Body of pancreas (tissue), 4 donors: ENCODE measurements around the gene TBL1X. TPM values are rescaled to one million over a fixed set of nuclear protein-coding genes. Genes with fewer than 3 reads are reported as not detected.

ENCODE experiments used
- ATAC-seq: fragments of 150-250 bp; one replicate; pipeline ENCODE4 v1.9.1; 2016
- DNase-seq, 4 donors: peaks; one replicate each; pipeline ENCODE4 v3.0.0-alpha.2; 2019
- H3K27ac ChIP-seq, 4 donors: fragments of 200-600 bp; sonication (generic); 1 replicate in 3 of 4; 2 replicates in 1 of 4; pipeline versions ENCODE4 v1.5.1 to v1.6.1; 2016 to 2019; ENCODE audit warnings: mild to moderate bottlenecking in 1 of 4, mixed read lengths in 1 of 4, moderate library complexity in 1 of 4
- H3K27me3 ChIP-seq, 2 donors: fragments of 200-600 bp; sonication (generic); one replicate each; pipeline ENCODE4 v1.6.0; 2016; ENCODE audit warnings: mild to moderate bottlenecking in 1 of 2
- H3K36me3 ChIP-seq, 2 donors: fragments of 200-600 bp; sonication (generic); replicated peaks in 1 of 2; 2 replicates each; pipeline ENCODE4 v1.5.1; 2016; ENCODE audit warnings: low read depth in 2 of 2; ENCODE audit not compliant: insufficient read depth in 1 of 2
- H3K4me1 ChIP-seq: fragments of 200-600 bp; sonication (generic); one replicate; pipeline ENCODE4 v1.6.0; 2016
- H3K4me3 ChIP-seq, 2 donors: fragments of 200-600 bp; sonication (generic); 1 replicate in 1 of 2; 2 replicates in 1 of 2; pipeline ENCODE4 v1.5.1; 2016 to 2019
- H3K9me3 ChIP-seq, 3 donors: fragments of 200-600 bp; sonication (generic); 1 replicate in 2 of 3; 2 replicates in 1 of 3; pipeline ENCODE4 v1.5.1; 2016
- CTCF ChIP-seq, 7 experiments: fragments of 450-650 bp in 4 of 7; fragments of 200-600 bp in 3 of 7; sonication (generic) in 3 of 7; IDR thresholded peaks; one replicate each; pipeline ENCODE4 v1.5.1; 2016 to 2019; ENCODE audit warnings: antibody characterized with exemption in 7 of 7
- POLR2A ChIP-seq, 3 donors: fragments of 450-650 bp; IDR thresholded peaks; one replicate each; pipeline ENCODE4 v1.6.1; 2016; ENCODE audit warnings: antibody characterized with exemption in 3 of 3, mild to moderate bottlenecking in 2 of 3
- WGBS, 2 donors: methylation state at CpG; one replicate each; pipeline ENCODE4 v1.1.5; 2017; 5-methylcytosine and 5-hydroxymethylcytosine counted together
- intact Hi-C: fragments of 100-400 bp; cut with DNase I; formaldehyde crosslinking; loops from one replicate; pipeline ENCODE4 v1.15.1; 2023
- total RNA-seq, 2 donors: library from RNA; depleted of rRNA; stranded (reverse); fragments of >200 nt; gene quantifications; one replicate each; pipeline ENCODE4 v1.1.0, GENCODE V29; 2016

The TBL1X gene
- total RNA-seq, 2 donors from 2014 or later: 7.9 to 16.3 TPM

GRCh38 chrX:9503261-9503660 lies 38.4 kb downstream of the TBL1X start:
- TF ChIP-seq POLR2A (IDR thresholded peaks at IDR 0.05) (no peak), CTCF (IDR thresholded peaks at IDR 0.05) (no peak)
- 83% methylated on average over 8 of the region's 8 CpGs; no CpG with 5 or more reads in 1 of the 2 donors for WGBS, 2 donors
- ATAC-seq: no peak
- H3K4me3 ChIP-seq: no peak overlapping the region
- peaks cover 3% of the 10 kb centered on the region for H3K4me1 ChIP-seq
- intact Hi-C loops: no loop called here
- no peaks in the 10 kb centered on the region for H3K9me3 ChIP-seq
- DNase-seq: no peak
- H3K36me3 ChIP-seq: no peaks in the 10 kb centered on the region
- no peak overlapping the region for H3K27ac ChIP-seq
- no peaks in the 10 kb centered on the region for H3K27me3 ChIP-seq

- H3K9me3 ChIP-seq: no peaks in the 10 kb centered on the region
- no peak for TF ChIP-seq CTCF (IDR thresholded peaks at IDR 0.05)
- no peak for TF ChIP-seq POLR2A (IDR thresholded peaks at IDR 0.05)
- 83 to 100% methylated on average over 1 to 2 of the region's 2 CpGs for WGBS, 2 donors
- no peaks in the 10 kb centered on the region for H3K36me3 ChIP-seq
- intact Hi-C loops: no loop called here
- ATAC-seq: no peak
- DNase-seq: no peak
- no peak overlapping the region for H3K4me3 ChIP-seq
- no peaks in the 10 kb centered on the region for H3K4me1 ChIP-seq
- H3K27ac ChIP-seq: no peak overlapping the region
- no peaks in the 10 kb centered on the region for H3K27me3 ChIP-seq
Measured at GRCh38 chrX:9510366-9510765, 45.5 kb downstream of the TBL1X start.

- intact Hi-C loops: no loop called here
- no peak overlapping the region for H3K4me3 ChIP-seq
- H3K27ac ChIP-seq: no peak overlapping the region
- ATAC-seq (no peak), DNase-seq (no peak)
- 93 to 100% methylated on average over 3 of the region's 3 CpGs for WGBS, 2 donors
- TF ChIP-seq CTCF (IDR thresholded peaks at IDR 0.05) (no peak), POLR2A (IDR thresholded peaks at IDR 0.05) (no peak)
- H3K9me3 ChIP-seq: no peaks in the 10 kb centered on the region
- no peaks in the 10 kb centered on the region for H3K27me3 ChIP-seq
- no peaks in the 10 kb centered on the region for H3K4me1 ChIP-seq
- no peaks in the 10 kb centered on the region for H3K36me3 ChIP-seq
Measured at GRCh38 chrX:9510980-9511379, 46.1 kb downstream of the TBL1X start.

- TF ChIP-seq POLR2A (IDR thresholded peaks at IDR 0.05) (no peak), CTCF (IDR thresholded peaks at IDR 0.05) (no peak)
- H3K4me1 ChIP-seq: no peaks in the 10 kb centered on the region
- ATAC-seq (no peak), DNase-seq (no peak)
- 52 to 67% methylated on average over 6 to 10 of the region's 10 CpGs for WGBS, 2 donors
- no peaks in the 10 kb centered on the region for H3K36me3 ChIP-seq
- no peaks in the 10 kb centered on the region for H3K27me3 ChIP-seq
- no peak overlapping the region for H3K4me3 ChIP-seq
- intact Hi-C loops: no loop called here
- H3K9me3 ChIP-seq: no peaks in the 10 kb centered on the region
- no peak overlapping the region for H3K27ac ChIP-seq
Measured at GRCh38 chrX:9515489-9515888, 50.6 kb downstream of the TBL1X start.

GRCh38 chrX:9515973-9516538 lies 51.2 kb downstream of the TBL1X start:
- Histone ChIP-seq H3K27ac (no peak overlapping the region), H3K27me3 (no peaks in the 10 kb centered on the region), H3K9me3 (no peaks in the 10 kb centered on the region), H3K36me3 (no peaks in the 10 kb centered on the region), H3K4me1 (no peaks in the 10 kb centered on the region), H3K4me3 (no peak overlapping the region)
- DNase-seq (no peak), ATAC-seq (no peak)
- intact Hi-C loops: no loop called here
- WGBS, 2 donors: 41 to 62% methylated on average over 3 to 4 of the region's 4 CpGs
- no peak for TF ChIP-seq POLR2A (IDR thresholded peaks at IDR 0.05)
- TF ChIP-seq CTCF (IDR thresholded peaks at IDR 0.05): no peak
